Gastrocnemius medialis (tissue), 4 donors: ENCODE data around the gene RADX. TPM values are rescaled to one million over a fixed set of nuclear protein-coding genes. Genes with fewer than 3 reads are reported as not detected.

ENCODE experiments used
- ATAC-seq, 2 donors: fragments of 150-250 bp; one replicate each; pipeline ENCODE4 v1.9.1; 2016
- DNase-seq, 2 donors: peaks; one replicate each; pipeline ENCODE4 v3.0.0-alpha.2; 2019
- H3K27ac ChIP-seq, 4 donors: fragments of 200-600 bp; sonication (generic); 1 replicate in 1 of 4; 2 replicates in 3 of 4; pipeline ENCODE4 v1.5.1; 2016 to 2018; ENCODE audit warnings: mild to moderate bottlenecking in 2 of 4, moderate library complexity in 1 of 4
- H3K27me3 ChIP-seq, 3 donors: fragments of 200-600 bp; sonication (generic) in 2 of 3; 1 replicate in 1 of 3; 2 replicates in 2 of 3; pipeline versions ENCODE4 v1.5.1 to v1.6.0; 2016 to 2019; ENCODE audit warnings: mild to moderate bottlenecking in 1 of 3, moderate library complexity in 1 of 3
- H3K36me3 ChIP-seq, 2 donors: fragments of 200-600 bp; sonication (generic) in 1 of 2; one replicate each; pipeline ENCODE4 v1.5.1; 2017 to 2018
- H3K4me1 ChIP-seq, 2 donors: fragments of 200-600 bp; sonication (generic) in 1 of 2; one replicate each; pipeline ENCODE4 v1.5.1; 2016 to 2017; ENCODE audit warnings: mild to moderate bottlenecking in 2 of 2
- H3K4me3 ChIP-seq, 4 donors: fragments of 200-600 bp; sonication (generic) in 3 of 4; 1 replicate in 1 of 4; 2 replicates in 3 of 4; pipeline ENCODE4 v1.5.1; 2016 to 2019; ENCODE audit warnings: mild to moderate bottlenecking in 2 of 4
- H3K9me3 ChIP-seq, 3 donors: fragments of 200-600 bp; sonication (generic) in 2 of 3; 1 replicate in 1 of 3; 2 replicates in 2 of 3; pipeline ENCODE4 v1.5.1; 2016 to 2019
- POLR2A ChIP-seq, 2 donors: fragments of 450-650 bp; IDR thresholded peaks; one replicate each; pipeline ENCODE4 v1.6.1; 2017; ENCODE audit warnings: antibody characterized with exemption in 2 of 2, mild to moderate bottlenecking in 2 of 2, moderate library complexity in 2 of 2
- in situ Hi-C, 4 donors: fragments of 200-750 bp; cut with MboI; loops; one replicate each; pipeline versions ENCODE4 v1.15.0 to v1.8.0; 2017; ENCODE audit warnings: low sequenced_read_pairs in 4 of 4
- intact Hi-C: fragments of 100-400 bp; cut with DNase I; formaldehyde crosslinking; loops from one replicate; pipeline ENCODE4 v1.15.1; 2023; ENCODE audit warnings: low total_unique reads
- microRNA counts, 2 donors: library from miRNA; unstranded; fragments of <30 nt; microRNA quantifications; one replicate each; lab custom pipeline; 2016
- microRNA-seq, 2 donors: library from miRNA; unstranded; fragments of <30 nt; microRNA quantifications; one replicate each; pipeline ENCODE4, GENCODE V29; 2016; ENCODE audit warnings: borderline replicate concordance in 2 of 2
- total RNA-seq, 4 donors: library from RNA; depleted of rRNA; stranded (reverse); fragments of >200 nt; gene quantifications; one replicate each; pipeline versions ENCODE4 v1.1.0 to v1.2.3, GENCODE V29; 2016
- TF ChIP-seq, protein P1 (sequence below), 5 experiments: fragments of 450-650 bp in 3 of 5; fragments of 200-600 bp in 2 of 5; sonication (generic) in 2 of 5; IDR thresholded peaks in 4 of 5; conservative IDR thresholded peaks in 1 of 5; 1 replicate in 4 of 5; 2 replicates in 1 of 5; pipeline ENCODE4 v1.5.1; 2016 to 2019; ENCODE audit warnings: antibody characterized with exemption in 5 of 5, mild to moderate bottlenecking in 3 of 5, moderate library complexity in 3 of 5

Gene RADX
- total RNA-seq, 4 donors from 2014 or later, result 0.12 to 1.7 (median 0.82) TPM

DNA sequence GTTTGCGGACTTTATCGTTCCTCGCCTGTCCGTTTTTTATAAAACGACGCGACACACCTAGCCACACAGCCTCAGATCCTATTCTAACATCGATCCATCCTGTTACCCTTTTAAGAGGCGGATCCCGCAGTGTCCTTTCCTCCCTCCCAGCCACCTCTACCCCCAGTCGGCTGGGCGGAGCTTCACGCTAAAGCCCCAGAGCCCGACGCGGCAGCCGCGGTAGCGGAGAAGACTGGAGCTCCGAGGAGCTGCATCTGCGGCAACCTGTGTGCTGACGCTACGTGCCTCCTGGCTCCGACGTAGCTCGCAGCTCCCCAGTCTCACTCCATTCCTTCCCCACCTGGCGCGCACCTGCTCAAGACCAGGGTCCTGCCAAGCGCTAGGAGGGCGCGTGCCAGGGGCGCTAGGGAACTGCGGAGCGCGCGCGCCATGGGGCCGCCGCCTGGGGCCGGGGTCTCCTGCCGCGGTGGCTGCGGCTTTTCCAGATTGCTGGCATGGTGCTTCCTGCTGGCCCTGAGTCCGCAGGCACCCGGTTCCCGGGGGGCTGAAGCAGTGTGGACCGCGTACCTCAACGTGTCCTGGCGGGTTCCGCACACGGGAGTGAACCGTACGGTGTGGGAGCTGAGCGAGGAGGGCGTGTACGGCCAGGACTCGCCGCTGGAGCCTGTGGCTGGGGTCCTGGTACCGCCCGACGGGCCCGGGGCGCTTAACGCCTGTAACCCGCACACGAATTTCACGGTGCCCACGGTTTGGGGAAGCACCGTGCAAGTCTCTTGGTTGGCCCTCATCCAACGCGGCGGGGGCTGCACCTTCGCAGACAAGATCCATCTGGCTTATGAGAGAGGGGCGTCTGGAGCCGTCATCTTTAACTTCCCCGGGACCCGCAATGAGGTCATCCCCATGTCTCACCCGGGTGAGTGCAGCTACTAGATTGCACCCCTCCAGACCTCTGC is 115.0 kb downstream of the RADX start, which contains the start of gene RNF128:
Gene RNF128 (plus strand): TSS at position 217 of the 953 bp plus-strand sequence. CDS start 213 bp downstream, at position 430.
- H3K36me3 ChIP-seq, result no peaks in the 10 kb centered on the region
- H3K4me3 ChIP-seq, result peak within 1 kb of the TSS; percentile 57 to 70 (median 64)
- peaks cover 0 to 4% of the 10 kb centered on the region in 2 donors for H3K4me1 ChIP-seq
- DNase-seq, result peak; percentile 9 to 57
- ATAC-seq, result peak; percentile 79 to 87
- peaks cover 0 to 11% (median 8%) of the 10 kb centered on the region in 3 donors for H3K27me3 ChIP-seq
- in situ Hi-C loops, result no loop called here
- peak within 1 kb of the TSS; percentile 81 to 92 (median 88) for H3K27ac ChIP-seq
- TF ChIP-seq, protein P1, sequence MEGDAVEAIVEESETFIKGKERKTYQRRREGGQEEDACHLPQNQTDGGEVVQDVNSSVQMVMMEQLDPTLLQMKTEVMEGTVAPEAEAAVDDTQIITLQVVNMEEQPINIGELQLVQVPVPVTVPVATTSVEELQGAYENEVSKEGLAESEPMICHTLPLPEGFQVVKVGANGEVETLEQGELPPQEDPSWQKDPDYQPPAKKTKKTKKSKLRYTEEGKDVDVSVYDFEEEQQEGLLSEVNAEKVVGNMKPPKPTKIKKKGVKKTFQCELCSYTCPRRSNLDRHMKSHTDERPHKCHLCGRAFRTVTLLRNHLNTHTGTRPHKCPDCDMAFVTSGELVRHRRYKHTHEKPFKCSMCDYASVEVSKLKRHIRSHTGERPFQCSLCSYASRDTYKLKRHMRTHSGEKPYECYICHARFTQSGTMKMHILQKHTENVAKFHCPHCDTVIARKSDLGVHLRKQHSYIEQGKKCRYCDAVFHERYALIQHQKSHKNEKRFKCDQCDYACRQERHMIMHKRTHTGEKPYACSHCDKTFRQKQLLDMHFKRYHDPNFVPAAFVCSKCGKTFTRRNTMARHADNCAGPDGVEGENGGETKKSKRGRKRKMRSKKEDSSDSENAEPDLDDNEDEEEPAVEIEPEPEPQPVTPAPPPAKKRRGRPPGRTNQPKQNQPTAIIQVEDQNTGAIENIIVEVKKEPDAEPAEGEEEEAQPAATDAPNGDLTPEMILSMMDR (IDR thresholded peaks at IDR 0.05 in 4 of 5, conservative IDR thresholded peaks at IDR 0.05 in 1 of 5), result no peak
- TF ChIP-seq POLR2A (IDR thresholded peaks at IDR 0.05), result peak; percentile 25 to 44
- H3K9me3 ChIP-seq, result no peaks in the 10 kb centered on the region
- intact Hi-C loops, result loop anchor here (2.0 to 5.0 kb wide), 2 partner anchors 18 to 114 kb away; partner anchors contain the start of gene RADX

DNA sequence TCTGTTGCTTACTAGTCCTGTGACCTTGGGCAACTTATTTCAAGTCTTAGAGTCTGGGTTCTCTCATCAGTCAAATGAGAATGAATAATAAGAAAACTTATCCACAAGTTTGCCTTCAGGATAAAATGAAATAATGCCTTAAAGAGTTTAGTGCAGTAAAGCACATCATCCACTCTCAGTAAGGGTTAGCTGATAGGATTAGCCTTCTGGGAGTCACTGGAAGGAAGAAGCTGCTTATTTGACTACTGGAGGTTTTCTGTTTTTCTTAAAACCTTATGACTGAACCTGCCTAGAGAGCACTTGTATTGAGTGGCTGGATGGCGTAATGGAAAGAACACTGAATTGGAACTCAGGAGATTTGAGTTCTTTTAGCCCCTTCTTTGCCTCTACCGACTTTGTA is 116.6 kb downstream of the RADX start:
- DNase-seq (no peak), ATAC-seq (no peak)
- Histone ChIP-seq H3K36me3 (no peaks in the 10 kb centered on the region), H3K9me3 (no peaks in the 10 kb centered on the region), H3K27ac (peak overlapping the region; percentile 81 to 92 (median 88)), H3K4me1 (peaks cover 0 to 4% of the 10 kb centered on the region in 2 donors), H3K27me3 (peaks cover 0 to 11% (median 8%) of the 10 kb centered on the region in 3 donors), H3K4me3 (peak overlapping the region in 2 of 4 donors; percentile 17 to 70)
- in situ Hi-C loops (no loop called here), intact Hi-C loops (loop anchor here (5.0 kb wide), 1 partner anchor 116 kb away; the partner anchor contains the start of gene RADX)
- TF ChIP-seq POLR2A (IDR thresholded peaks at IDR 0.05), result no peak
- TF ChIP-seq, protein P1 (IDR thresholded peaks at IDR 0.05 in 4 of 5, conservative IDR thresholded peaks at IDR 0.05 in 1 of 5), result no peak

MicroRNAs within 50 kb of the gene (microRNA counts, 767-probe panel; counts per million panel counts)
- 356 to 448 counts per million in 2 donors for microRNA hsa-miR-548an (lab: Ali Mortazavi, UCI)

Small RNA genes lying within 50 kb of the gene (microRNA-seq; reads per million reads assigned to microRNA genes)
- gene MIR548AN, result 0 to 1.2 reads per million in 2 donors

Other genes starting within 250 kb of the RADX start
- 10 to 100 TPM in 1 of 4 donors, 1 to 10 TPM in 3; 2.7 to 12.2 (median 5.5) TPM for gene RNF128, start 114.7 kb downstream of the RADX start, total RNA-seq
- gene TBC1D8B, start 190.7 kb downstream of the RADX start, total RNA-seq, result 1 to 10 TPM in 2 of 4 donors, under 1 TPM in 2; 0.55 to 4.8 (median 0.86) TPM